HG02973 (cell line): ENCODE data around the gene DTD1.
"Not testable (repeated sequence)": the region's sequence is repeated elsewhere in the genome, so short reads cannot be mapped to it uniquely, and the experiment has no call there.

Experiments
- ATAC-seq: cut with Tn5 transposase; IDR thresholded peaks from one replicate; pipeline ENCODE4 v1.9.1; 2021; ENCODE audit warnings: moderate library complexity; ENCODE audit not compliant: unreplicated experiment

DTD1 gene

GRCh38 chr20:18783385-18783959 is 195.6 kb downstream of the DTD1 start:
- no peak for ATAC-seq

- ATAC-seq, result not testable (repeated sequence)
Observed at GRCh38 chr20:18787046-18787445, 199.2 kb downstream of the DTD1 start.

DNA sequence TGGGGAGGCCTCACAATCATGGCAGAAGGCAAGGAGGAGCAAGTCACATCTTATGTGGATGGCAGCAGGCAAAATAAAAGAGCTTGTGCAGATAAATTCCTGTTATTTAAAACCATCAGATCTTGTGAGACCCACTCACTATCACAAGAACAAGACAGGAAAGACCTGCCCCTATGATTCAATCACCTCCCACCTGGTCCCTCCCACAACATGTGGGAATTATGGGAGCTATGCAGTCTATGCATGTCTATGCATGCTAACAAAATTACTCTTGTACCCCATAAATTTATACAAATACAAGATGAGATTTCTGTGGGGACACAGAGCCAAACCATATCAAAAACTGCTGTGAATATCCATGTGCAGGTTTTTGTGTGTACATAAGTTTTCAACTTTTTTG is 200.2 kb downstream of the DTD1 start:
- ATAC-seq, result no peak

DNA sequence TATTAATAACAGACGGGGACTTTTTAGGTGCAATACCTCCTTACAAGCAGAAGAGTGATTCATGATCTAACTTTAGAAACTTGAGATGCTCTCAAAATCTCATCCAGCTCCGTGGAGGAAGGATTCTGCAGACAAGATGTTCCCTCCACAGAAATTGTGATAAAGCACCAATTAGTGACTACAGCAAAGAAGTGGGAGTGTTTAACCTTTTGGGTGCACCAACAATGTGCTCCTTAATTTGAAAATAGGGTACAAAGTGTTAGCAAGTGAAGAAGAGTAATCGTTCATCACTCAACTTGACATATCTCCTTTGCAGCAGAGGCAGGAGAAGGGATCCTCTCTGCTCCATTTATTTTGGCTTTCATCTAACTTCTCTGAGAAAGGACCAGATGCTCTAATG is 202.9 kb downstream of the DTD1 start:
- no peak for ATAC-seq

DNA sequence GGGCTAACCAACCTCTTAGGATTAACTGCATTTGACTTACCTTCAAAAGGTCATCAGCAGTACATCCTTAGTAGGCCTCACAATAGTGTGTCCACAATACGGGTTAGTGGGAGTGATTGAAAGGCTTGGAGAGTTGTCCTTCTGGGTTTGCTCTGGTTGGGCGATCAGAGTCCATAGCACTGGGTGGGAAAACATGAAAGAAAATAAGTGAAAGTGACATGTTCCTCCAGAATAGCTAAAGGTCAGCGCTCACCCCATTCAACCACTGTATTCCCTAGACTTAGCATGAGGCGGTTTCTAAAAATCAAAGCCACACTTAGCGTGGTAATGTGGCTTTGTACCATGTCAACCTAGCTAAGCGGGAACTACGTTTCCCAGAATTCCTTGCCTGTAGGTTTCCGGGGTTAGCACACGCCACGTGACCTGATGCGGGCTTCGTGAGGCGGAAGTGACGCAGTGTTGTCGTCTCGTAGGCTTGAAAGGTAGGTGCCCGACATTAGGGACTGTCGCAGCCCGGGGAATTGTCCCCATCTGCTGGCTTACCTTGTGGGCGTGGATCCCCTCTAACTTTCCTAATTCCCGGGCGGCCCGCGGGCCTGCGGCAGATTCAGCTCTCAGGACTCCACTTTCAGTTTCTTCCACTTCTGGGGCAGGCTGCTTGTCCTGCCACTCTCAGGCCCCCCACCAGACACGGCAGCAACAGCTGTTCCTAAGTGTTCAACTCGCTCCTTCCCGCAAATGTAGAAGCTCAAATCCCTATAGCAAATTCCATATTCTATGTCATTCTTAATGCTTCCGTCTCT is 206.0 kb downstream of the DTD1 start:
- peak; percentile 96 for ATAC-seq

- no peak for ATAC-seq
Observed at GRCh38 chr20:18794428-18794787, 206.6 kb downstream of the DTD1 start.

DNA sequence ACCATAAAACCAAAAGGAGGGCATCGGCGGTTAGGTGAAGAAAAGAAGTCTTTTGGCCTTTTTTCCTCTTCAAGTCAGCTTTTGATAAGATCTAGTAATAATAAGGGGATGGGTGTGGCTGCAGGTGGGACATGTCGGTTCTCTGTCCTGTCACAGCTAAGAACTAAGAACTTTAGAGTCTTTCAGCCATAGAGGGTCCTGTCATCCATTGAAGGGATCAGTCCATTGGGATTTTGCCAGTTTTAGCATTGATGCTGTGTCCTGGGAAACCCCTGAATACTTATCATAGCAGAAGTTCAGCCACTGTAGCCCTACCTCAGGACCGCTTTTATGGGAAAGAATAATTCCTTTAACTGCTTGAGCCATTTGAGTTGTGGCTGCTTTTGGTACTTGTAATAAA is 207.5 kb downstream of the DTD1 start:
- ATAC-seq, result no peak

DNA sequence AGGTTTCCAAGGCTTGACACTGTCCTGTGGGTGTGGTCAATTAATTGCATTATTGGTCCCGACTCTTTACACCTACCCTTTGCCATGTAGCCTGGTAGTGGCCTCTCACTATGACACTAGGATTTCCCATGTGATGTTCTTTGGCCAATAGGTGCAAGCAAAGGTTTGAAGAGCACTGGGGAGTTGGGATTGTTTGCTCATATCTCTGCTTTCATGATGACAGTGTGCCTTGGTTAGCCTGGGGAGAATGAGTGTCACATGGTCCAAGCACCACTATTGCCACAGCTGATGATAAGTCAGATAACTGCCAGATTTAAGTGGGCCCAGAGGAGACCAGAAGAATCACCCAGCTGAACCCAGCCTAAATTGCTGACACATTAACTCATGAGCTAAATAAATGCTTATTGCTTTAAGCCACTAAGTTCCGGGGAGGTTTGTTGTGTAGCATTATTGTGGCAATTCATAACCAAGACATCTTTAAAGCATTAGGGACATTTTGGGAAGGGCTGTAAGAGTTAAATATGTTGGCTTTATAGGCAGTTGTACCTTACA is 208.5 kb downstream of the DTD1 start:
- ATAC-seq, result no peak

DNA sequence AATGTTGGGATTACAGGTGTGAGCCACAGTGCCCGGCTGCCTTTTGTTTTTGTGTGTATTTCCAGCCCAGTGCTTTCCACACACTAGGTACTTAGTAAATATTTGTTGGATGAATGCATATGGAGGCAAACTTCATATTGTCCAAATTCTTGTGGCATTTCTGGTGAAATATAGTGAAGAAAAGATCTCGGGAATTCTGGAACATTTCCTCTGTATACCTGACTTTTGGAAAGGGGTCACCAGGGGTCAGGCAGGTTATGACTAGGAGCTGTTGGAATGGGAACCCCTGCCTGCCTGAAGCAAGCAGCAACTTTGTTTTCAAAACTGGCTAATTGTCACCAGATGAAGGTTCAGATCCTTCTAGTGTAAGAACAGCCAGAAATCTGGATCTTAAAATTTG is 213.7 kb downstream of the DTD1 start:
- no peak for ATAC-seq

DNA sequence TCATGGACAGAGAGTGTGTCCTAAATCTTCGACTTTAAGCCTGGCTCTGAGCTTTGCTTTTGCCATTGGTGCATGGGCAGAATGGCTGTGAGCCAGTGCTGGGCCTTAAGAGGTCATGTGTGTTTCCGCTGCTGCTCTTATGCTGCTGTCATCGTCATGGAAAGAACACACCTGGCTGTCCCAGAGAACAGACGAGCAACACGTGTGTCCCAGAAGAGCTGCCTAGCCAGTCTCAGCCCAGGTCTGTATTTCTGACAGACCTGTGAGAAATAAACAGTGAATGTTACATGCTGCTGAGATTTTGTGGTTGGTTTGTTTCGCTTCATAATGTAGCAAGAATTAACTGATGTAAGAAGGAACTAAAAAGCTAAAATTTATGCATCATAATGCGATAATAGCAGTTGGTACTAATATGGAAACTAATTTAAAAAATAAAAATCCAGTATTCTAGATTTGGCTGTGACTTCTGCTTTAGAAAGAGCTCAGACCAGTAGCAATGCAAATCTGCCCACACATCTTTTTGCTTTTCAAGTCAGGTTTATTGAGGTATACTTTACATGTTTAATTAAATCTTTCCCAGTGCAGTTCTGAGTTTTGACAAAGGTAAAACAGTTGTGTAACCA is 214.3 kb downstream of the DTD1 start:
- peak; percentile 92 for ATAC-seq

GRCh38 chr20:18805881-18806280 is 218.0 kb downstream of the DTD1 start:
- no peak for ATAC-seq

GRCh38 chr20:18808712-18809111 is 220.9 kb downstream of the DTD1 start:
- ATAC-seq, result no peak

DNA sequence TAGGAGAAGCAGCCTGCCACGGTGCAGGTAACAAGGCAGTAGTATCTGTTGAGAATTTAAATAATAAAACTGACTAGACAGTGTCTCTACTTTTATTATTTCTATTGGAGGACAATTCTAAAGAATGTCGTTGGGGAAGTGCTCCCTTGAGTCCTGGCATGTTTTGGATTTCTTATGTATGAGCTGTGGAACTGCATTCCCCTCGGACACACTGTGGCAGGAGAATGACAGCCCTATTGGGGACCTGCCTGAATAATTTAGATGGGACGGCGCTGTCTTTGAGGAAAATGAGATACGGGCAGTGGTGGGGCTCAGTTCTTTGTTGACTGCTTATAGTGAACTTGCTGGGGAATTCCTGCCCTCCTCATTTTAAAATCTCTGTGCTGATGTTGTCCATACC is 223.3 kb downstream of the DTD1 start:
- no peak for ATAC-seq

DNA sequence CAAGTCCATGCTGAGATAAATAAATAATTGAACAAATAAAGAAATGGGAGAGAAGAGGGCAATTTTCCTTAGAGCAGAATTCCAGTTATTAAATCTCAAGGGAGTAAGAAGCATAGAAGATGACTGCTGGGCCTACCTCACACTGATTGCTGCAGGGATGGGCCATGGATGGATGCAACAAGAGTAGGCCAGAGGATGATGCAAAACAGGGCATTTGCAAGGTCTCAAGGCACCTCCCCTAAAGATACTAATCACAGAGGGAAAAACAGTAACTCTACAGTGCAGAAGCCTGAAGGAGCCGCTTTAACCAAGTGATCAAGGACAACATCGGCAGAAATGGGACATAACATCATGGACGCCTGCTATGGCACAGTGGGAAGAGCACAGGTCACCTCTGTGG is 224.1 kb downstream of the DTD1 start:
- ATAC-seq, result no peak

DNA sequence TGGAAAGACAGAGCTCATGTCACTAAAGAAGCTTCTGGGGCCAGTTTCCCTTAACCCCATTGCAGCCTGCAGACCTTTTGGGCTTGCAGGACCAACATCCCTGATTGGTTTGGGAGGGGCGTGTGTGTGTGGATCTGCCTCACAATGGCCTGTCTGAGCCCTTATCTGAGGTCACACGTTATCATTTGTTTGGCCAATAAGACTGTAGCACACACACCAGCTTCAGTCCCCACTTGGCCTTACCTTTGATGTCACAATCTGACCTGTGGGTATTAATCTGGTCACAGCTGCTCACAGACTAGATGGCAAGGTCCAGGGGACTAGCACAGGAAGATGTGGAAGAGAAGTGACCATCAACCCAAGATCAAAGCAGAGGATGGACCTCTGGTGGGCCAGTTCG is 225.6 kb downstream of the DTD1 start, which contains the start of gene SCP2D1:
Gene SCP2D1 (plus strand): TSS at position 301 of the 400 bp plus-strand sequence. CDS start 33 bp downstream, at position 334.
- ATAC-seq, result no peak

DNA sequence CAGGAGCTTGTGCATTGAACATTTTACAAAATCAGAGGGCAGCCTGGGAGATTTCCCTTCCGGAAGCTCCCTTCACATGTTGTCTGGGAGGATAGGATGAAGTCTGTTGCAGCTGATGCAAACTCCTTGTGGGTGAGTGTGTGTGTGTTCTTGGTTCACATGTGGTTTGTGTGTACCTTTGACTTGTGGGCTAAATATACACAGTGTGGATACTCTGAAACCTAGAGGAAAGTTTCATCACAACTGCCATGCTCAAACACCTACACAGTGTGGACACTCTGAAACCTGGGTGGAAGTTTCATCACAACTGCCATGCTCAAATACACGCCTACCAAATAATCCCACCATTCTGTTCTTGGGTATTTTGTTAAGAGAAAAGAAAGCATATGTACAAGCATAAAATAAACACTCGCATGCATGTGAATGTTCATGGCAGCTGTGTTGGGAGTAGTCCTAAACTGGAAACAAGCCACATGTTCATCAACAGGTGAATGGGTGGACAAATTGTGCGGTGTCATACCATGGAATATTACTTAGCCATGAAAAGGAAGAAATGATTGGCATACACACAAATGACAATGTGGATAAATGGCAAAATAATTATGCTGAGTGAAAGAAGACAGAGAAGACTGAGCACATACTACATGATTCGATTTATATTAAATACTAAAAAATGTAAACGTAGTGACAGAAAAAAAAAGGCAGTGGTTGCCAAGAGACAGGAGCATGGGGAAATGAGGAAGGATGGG is 227.5 kb downstream of the DTD1 start:
- ATAC-seq, result no peak
